ENCODE measurements around the gene DBF4. TPM values are rescaled to one million over a fixed set of nuclear protein-coding genes. Genes with fewer than 3 reads are reported as not detected.

The DBF4 gene
- total and polyA plus RNA-seq, 2 of the 13 experiments (the other 11 are each of a cell fraction or from before 2014, with no cell fraction given), result 5.0 to 64.4 TPM

GRCh38 chr7:87876869-87877234 is 559 bp downstream of the DBF4 start (continued):
- TF ChIP-seq TFDP1 (CRISPR knock-in tag; IDR thresholded peaks at IDR 0.05; ENCODE audit: borderline replicate concordance), result peak; percentile 74; the same call in 1 of the 2 replicates
- no peak for TF ChIP-seq ZNF10 (CRISPR knock-in tag; IDR thresholded peaks at IDR 0.05; ENCODE audit: borderline replicate concordance, low read depth)
- 0 out of 2 replicates have a peak, but pooled peaks have one; percentile 11 for TF ChIP-seq ZNF629 (CRISPR knock-in tag; conservative IDR thresholded peaks at IDR 0.05)
- TF ChIP-seq SP140L (CRISPR knock-in tag; IDR thresholded peaks at IDR 0.05; ENCODE audit: borderline replicate concordance), result no peak
- TF ChIP-seq SKI (IDR thresholded peaks at IDR 0.05; ENCODE audit: partially characterized antibody), result no peak
- no peak for TF ChIP-seq CENPBD1 (CRISPR knock-in tag; IDR thresholded peaks at IDR 0.05; ENCODE audit: borderline replicate concordance, low read depth)
- TF ChIP-seq ZNF326 (CRISPR knock-in tag; IDR thresholded peaks at IDR 0.05; ENCODE audit: borderline replicate concordance), result no peak
- 0 out of 2 replicates have a peak, but pooled peaks have one; percentile 2 for TF ChIP-seq ZNF768 (CRISPR knock-in tag; IDR thresholded peaks at IDR 0.05)
- TF ChIP-seq MZF1 (CRISPR knock-in tag; IDR thresholded peaks at IDR 0.05; ENCODE audit: borderline replicate concordance), result no peak
- no peak for TF ChIP-seq ZNF276 (CRISPR knock-in tag; IDR thresholded peaks at IDR 0.05; ENCODE audit: low read depth)
- TF ChIP-seq SMARCC2 (IDR thresholded peaks at IDR 0.05), result no peak
- peak; percentile 74 for TF ChIP-seq ASH2L (IDR thresholded peaks at IDR 0.05; ENCODE audit: insufficient read length, low read depth, low read length)
- TF ChIP-seq ZNF501 (CRISPR knock-in tag; IDR thresholded peaks at IDR 0.05), result peak; percentile 5; the same call in 1 of the 2 replicates
- TF ChIP-seq ZNF256 (CRISPR knock-in tag; conservative IDR thresholded peaks at IDR 0.05), result 0 out of 2 replicates have a peak, but pooled peaks have one; percentile 20
- TF ChIP-seq ZSCAN12 (CRISPR knock-in tag; IDR thresholded peaks at IDR 0.05), result 0 out of 2 replicates have a peak, but pooled peaks have one; percentile 52
- TF ChIP-seq RBM39 (IDR thresholded peaks at IDR 0.05; ENCODE audit: low read depth, low read length, poor library complexity, severe bottlenecking), result peak; percentile 6
- TF ChIP-seq ZNF232 (CRISPR knock-in tag; IDR thresholded peaks at IDR 0.05; ENCODE audit: borderline replicate concordance), result peak; percentile 69; the same call in 1 of the 2 replicates
- TF ChIP-seq MXI1 (IDR thresholded peaks at IDR 0.05; ENCODE audit: borderline replicate concordance, low read depth, low read length), result peak; percentile 29; the same call in 1 of the 3 replicates
- no peak for TF ChIP-seq FOXK1 (CRISPR knock-in tag; IDR thresholded peaks at IDR 0.05; ENCODE audit: borderline replicate concordance, low read depth)
- TF ChIP-seq ZNF687 (CRISPR knock-in tag; IDR thresholded peaks at IDR 0.05), result peak; percentile 25; the same call in 1 of the 2 replicates
- TF ChIP-seq GABPA (IDR thresholded peaks at IDR 0.05; ENCODE audit: low read depth, low read length), result no peak
- 0 out of 2 replicates have a peak, but pooled peaks have one; percentile 28 for TF ChIP-seq GABPA (CRISPR knock-in tag; IDR thresholded peaks at IDR 0.05; ENCODE audit: low read depth)
